Panc1 (cell line): ENCODE data around the gene SERAC1. TPM values are rescaled to one million over a fixed set of nuclear protein-coding genes. Genes with fewer than 3 reads are reported as not detected.

Source experiments
- ATAC-seq: fragments of 200-7000 bp; cut with Tn5 transposase; 2 replicates; pipeline ENCODE4 v1.9.1; 2020; ENCODE audit warnings: mild to moderate bottlenecking, moderate library complexity
- BruUV-seq: library from RNA; stranded (reverse); fragments of 400-500 nt; replicated peaks from 2 replicates; lab custom pipeline; 2021; lab: Mats Ljungman, UMichigan
- CTCF ChIA-PET: fragments of 300-600 bp; sonication (Branson Sonifier 250); formaldehyde crosslinking; loops from one replicate; lab custom pipeline; 2022; ENCODE audit warnings: antibody characterized with exemption; lab: Charles Lee
- POLR2A ChIA-PET: fragments of 300-600 bp; sonication (Branson Sonifier 250); formaldehyde crosslinking; loops from one replicate; lab custom pipeline; 2022; ENCODE audit warnings: antibody characterized with exemption; lab: Charles Lee
- DNase-seq: peaks from one replicate; pipeline ENCODE4 v3.0.0-alpha.2; 2010; ENCODE audit warnings: low read depth, low spot score
- H3K27ac ChIP-seq: 2 replicates; pipeline ENCODE4 v1.5.1; 2011; ENCODE audit warnings: mild to moderate bottlenecking, low read length, inconsistent platforms
- H3K27me3 ChIP-seq: fragments of 200-500 bp; sonication (Bioruptor generic); 2 replicates; pipeline ENCODE4 v1.6.0; 2014; ENCODE audit warnings: low read length, inconsistent platforms; ENCODE audit not compliant: control insufficient read depth, insufficient read depth
- H3K36me3 ChIP-seq: fragments of 200-500 bp; sonication (Bioruptor generic); 2 replicates; pipeline ENCODE4 v1.5.1; 2014; ENCODE audit warnings: inconsistent platforms, mild to moderate bottlenecking, low read length, moderate library complexity; ENCODE audit not compliant: control insufficient read depth, insufficient read depth
- H3K4me1 ChIP-seq: 2 replicates; pipeline ENCODE4 v1.5.1; 2011; ENCODE audit warnings: inconsistent platforms, mild to moderate bottlenecking, low read length, moderate library complexity; ENCODE audit not compliant: control insufficient read depth, insufficient read depth
- H3K4me3 ChIP-seq, 2 experiments: 2 replicates each; pipeline ENCODE4 v1.5.1; 2011 to 2012; ENCODE audit warnings: low read depth in 2 of 2, low read length in 2 of 2, mild to moderate bottlenecking in 2 of 2, inconsistent platforms in 1 of 2, moderate library complexity in 1 of 2
- H3K9me3 ChIP-seq: fragments of 200-500 bp; sonication (Bioruptor generic); 2 replicates; pipeline ENCODE4 v1.5.1; 2014; ENCODE audit warnings: low read depth, mild to moderate bottlenecking, inconsistent platforms, low read length, moderate library complexity; ENCODE audit not compliant: control insufficient read depth, insufficient read depth
- CTCF ChIP-seq: fragments of 450-650 bp; IDR thresholded peaks from 2 replicates; pipeline ENCODE4 v1.5.1; 2017; ENCODE audit warnings: mild to moderate bottlenecking
- POLR2AphosphoS5 ChIP-seq: IDR thresholded peaks from 2 replicates; pipeline ENCODE4 v1.6.1; 2012; ENCODE audit warnings: mild to moderate bottlenecking, low read depth, low read length, moderate library complexity
- REST ChIP-seq, 2 experiments: IDR thresholded peaks; 2 replicates each; pipeline ENCODE4 v1.6.1; 2011 to 2012; ENCODE audit warnings: low read depth in 2 of 2, control low read depth in 1 of 2, low read length in 1 of 2, mild to moderate bottlenecking in 1 of 2, moderate library complexity in 1 of 2; ENCODE audit not compliant: insufficient read depth in 1 of 2
- SIN3A ChIP-seq: IDR thresholded peaks from 2 replicates; pipeline ENCODE4 v1.6.1; 2012; ENCODE audit warnings: low read depth, mild to moderate bottlenecking, low read length, moderate library complexity, borderline replicate concordance; ENCODE audit not compliant: insufficient read depth
- TCF7L2 ChIP-seq: IDR thresholded peaks from 2 replicates; pipeline ENCODE4 v1.6.1; 2011; ENCODE audit warnings: mild to moderate bottlenecking, low read depth, low read length, inconsistent platforms
- in situ Hi-C: cut with HindIII; loops from 2 replicates; pipeline ENCODE4 v1.10.0; 2016; ENCODE audit warnings: low sequenced_read_pairs, low pct_unique_long_range_greater_than_20kb
- intact Hi-C: fragments of 100-400 bp; cut with micrococcal nuclease; formaldehyde crosslinking; loops from one replicate; pipeline ENCODE4 v1.10.0; 2022; ENCODE audit not compliant: unreplicated experiment
- total RNA-seq: library from RNA; stranded (reverse); gene quantifications from one replicate; pipeline ENCODE4 v1.2.1, GENCODE V29; 2021; ENCODE audit not compliant: unreplicated experiment

Gene SERAC1
- total RNA-seq, 1 experiment from 2014 or later, result 8.2 TPM

- TF ChIP-seq TCF7L2, result no peak
- no peak for TF ChIP-seq POLR2AphosphoS5
- TF ChIP-seq CTCF, result no peak
- no peak for TF ChIP-seq SIN3A
- no peak for TF ChIP-seq REST (IDR thresholded peaks at IDR 0.05; ENCODE audit: insufficient read depth in 1 of 2, low read depth in 2 of 2, low read length in 1 of 2)
- intact Hi-C loops, result no loop called here
- Histone ChIP-seq H3K4me1 (no peaks in the 10 kb centered on the region), H3K27ac (no peak overlapping the region), H3K9me3 (no peaks in the 10 kb centered on the region), H3K36me3 (peaks cover 13% of the 10 kb centered on the region), H3K4me3 (no peak overlapping the region), H3K27me3 (no peaks in the 10 kb centered on the region)
- BruUV-seq, result no TSS peak
- CTCF ChIA-PET, result no interaction called here
- DNase-seq (no peak), ATAC-seq (no peak)
- in situ Hi-C loops, result no loop called here
- POLR2A ChIA-PET, result no interaction called here
These were observed 73.0 kb downstream of the SERAC1 start for GRCh38 chr6:158095031-158095430.

GRCh38 chr6:158092806-158093205 is 75.3 kb downstream of the SERAC1 start:
- Histone ChIP-seq H3K27ac (no peak overlapping the region), H3K4me3 (no peak overlapping the region), H3K27me3 (no peaks in the 10 kb centered on the region), H3K9me3 (no peaks in the 10 kb centered on the region), H3K36me3 (peaks cover 30% of the 10 kb centered on the region), H3K4me1 (no peaks in the 10 kb centered on the region)
- POLR2A ChIA-PET, result no interaction called here
- TF ChIP-seq SIN3A, result no peak
- no peak for TF ChIP-seq REST (IDR thresholded peaks at IDR 0.05; ENCODE audit: insufficient read depth in 1 of 2, low read depth in 2 of 2, low read length in 1 of 2)
- no peak for TF ChIP-seq POLR2AphosphoS5
- no peak for TF ChIP-seq TCF7L2
- TF ChIP-seq CTCF, result no peak
- DNase-seq (no peak), ATAC-seq (no peak)
- BruUV-seq, result no TSS peak
- CTCF ChIA-PET, result interaction anchor here (0.6 kb wide), 1 partner anchor 1145 kb away, joined by 13 read pairs; no protein-coding TSS in a partner anchor
- in situ Hi-C loops (no loop called here), intact Hi-C loops (no loop called here)
